Measurements from ENCODE around the gene MASP2.

The MASP2 gene

DNA sequence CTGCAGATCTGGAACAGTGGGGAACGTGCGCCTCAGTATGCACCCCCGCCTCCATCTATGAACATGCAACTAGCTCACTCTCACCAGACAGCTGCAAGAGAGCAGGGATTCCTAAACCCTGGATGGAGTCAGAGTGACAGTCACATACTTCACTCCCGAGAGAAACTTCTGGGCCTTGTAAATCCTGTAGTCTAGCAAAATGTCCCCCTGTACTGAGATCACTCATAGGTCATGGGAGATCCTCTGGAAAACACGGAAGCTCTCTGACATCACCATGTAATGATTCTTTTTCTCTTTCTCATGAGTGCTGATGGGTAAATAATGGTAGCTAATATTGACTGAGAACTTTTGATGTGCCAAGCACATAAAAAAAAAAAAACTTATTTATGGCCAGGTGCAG lies 57.9 kb downstream of the MASP2 start:
- Histone ChIP-seq H3K4me3 (ENCODE audit: low read depth, low read length, poor library complexity, severe bottlenecking) (no peak overlapping the region), H3K27ac (ENCODE audit: low read depth, low read length, poor library complexity, severe bottlenecking) (no peak overlapping the region), H2AFZ (ENCODE audit: low read length) (no peak overlapping the region), H3K36me3 (ENCODE audit: insufficient read depth, low read length) (no peaks in the 10 kb centered on the region), H3F3A (ENCODE audit: insufficient read depth, low read length) (no peaks in the 10 kb centered on the region), H3K79me2 (ENCODE audit: insufficient read depth, low read length) (no peaks in the 10 kb centered on the region), H3K9me2 (ENCODE audit: low read depth, low read length) (no peaks in the 10 kb centered on the region), H3K9ac (ENCODE audit: low read length) (no peak overlapping the region), H3K9me3 (ENCODE audit: low read length) (no peaks in the 10 kb centered on the region), H3K27me3 (ENCODE audit: insufficient read depth, low read length) (no peaks in the 10 kb centered on the region; the same call in 1 of the 2 replicates), H3K4me2 (ENCODE audit: low read length) (no peak overlapping the region), H3K4me1 (ENCODE audit: insufficient read depth, low read length, severe bottlenecking) (no peaks in the 10 kb centered on the region), H4K20me1 (ENCODE audit: insufficient read depth, low read length) (no peaks in the 10 kb centered on the region)
- TF ChIP-seq, protein P1, sequence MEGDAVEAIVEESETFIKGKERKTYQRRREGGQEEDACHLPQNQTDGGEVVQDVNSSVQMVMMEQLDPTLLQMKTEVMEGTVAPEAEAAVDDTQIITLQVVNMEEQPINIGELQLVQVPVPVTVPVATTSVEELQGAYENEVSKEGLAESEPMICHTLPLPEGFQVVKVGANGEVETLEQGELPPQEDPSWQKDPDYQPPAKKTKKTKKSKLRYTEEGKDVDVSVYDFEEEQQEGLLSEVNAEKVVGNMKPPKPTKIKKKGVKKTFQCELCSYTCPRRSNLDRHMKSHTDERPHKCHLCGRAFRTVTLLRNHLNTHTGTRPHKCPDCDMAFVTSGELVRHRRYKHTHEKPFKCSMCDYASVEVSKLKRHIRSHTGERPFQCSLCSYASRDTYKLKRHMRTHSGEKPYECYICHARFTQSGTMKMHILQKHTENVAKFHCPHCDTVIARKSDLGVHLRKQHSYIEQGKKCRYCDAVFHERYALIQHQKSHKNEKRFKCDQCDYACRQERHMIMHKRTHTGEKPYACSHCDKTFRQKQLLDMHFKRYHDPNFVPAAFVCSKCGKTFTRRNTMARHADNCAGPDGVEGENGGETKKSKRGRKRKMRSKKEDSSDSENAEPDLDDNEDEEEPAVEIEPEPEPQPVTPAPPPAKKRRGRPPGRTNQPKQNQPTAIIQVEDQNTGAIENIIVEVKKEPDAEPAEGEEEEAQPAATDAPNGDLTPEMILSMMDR (IDR thresholded peaks at IDR 0.05; ENCODE audit: low read length) = no peak
- no peak for TF ChIP-seq EZH2 (IDR thresholded peaks at IDR 0.05; ENCODE audit: borderline replicate concordance, low read length)

DNA sequence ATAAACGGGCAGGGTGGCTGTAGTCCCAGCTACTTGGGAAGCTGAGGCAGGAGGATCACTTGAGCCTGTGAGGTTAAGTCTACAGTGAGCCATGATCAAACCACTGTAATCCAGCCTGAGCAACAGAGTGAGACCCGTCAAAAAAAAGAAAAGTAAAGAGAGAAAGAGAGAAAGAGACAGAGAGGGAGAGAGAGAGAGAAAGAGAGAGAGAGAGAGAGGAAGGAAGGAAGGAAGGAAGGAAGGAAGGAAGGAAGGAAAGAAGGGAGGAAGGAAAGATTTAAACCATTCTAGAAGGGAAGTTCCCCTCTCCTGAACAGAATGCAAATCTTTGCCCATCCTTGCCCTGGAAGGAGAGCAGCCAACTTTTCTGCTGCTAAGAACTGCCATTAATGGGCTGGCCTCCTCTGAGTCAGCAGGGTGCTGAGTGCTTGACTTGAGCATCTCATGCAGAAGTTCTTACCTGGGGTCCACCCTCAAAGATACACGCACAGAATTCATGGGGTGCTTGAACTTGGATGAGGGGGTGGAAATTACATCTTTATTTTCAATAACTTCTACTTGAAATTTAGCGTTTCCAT lies 59.1 kb downstream of the MASP2 start:
- H3K9me2 ChIP-seq (ENCODE audit: low read depth, low read length) = no peaks in the 10 kb centered on the region
- no peaks in the 10 kb centered on the region for H3K4me1 ChIP-seq (ENCODE audit: insufficient read depth, low read length, severe bottlenecking)
- no peaks in the 10 kb centered on the region; the same call in 1 of the 2 replicates for H3K27me3 ChIP-seq (ENCODE audit: insufficient read depth, low read length)
- no peaks in the 10 kb centered on the region for H4K20me1 ChIP-seq (ENCODE audit: insufficient read depth, low read length)
- no peaks in the 10 kb centered on the region for H3K79me2 ChIP-seq (ENCODE audit: insufficient read depth, low read length)
- no peak overlapping the region for H3K4me2 ChIP-seq (ENCODE audit: low read length)
- H3F3A ChIP-seq (ENCODE audit: insufficient read depth, low read length) = no peaks in the 10 kb centered on the region
- H3K27ac ChIP-seq (ENCODE audit: low read depth, low read length, poor library complexity, severe bottlenecking) = no peak overlapping the region
- TF ChIP-seq, protein P1 (IDR thresholded peaks at IDR 0.05; ENCODE audit: low read length) = no peak
- TF ChIP-seq EZH2 (IDR thresholded peaks at IDR 0.05; ENCODE audit: borderline replicate concordance, low read length) = no peak
- H2AFZ ChIP-seq (ENCODE audit: low read length) = no peak overlapping the region
- H3K9ac ChIP-seq (ENCODE audit: low read length) = no peak overlapping the region
- H3K4me3 ChIP-seq (ENCODE audit: low read depth, low read length, poor library complexity, severe bottlenecking) = no peak overlapping the region
- H3K9me3 ChIP-seq (ENCODE audit: low read length) = no peaks in the 10 kb centered on the region
- no peaks in the 10 kb centered on the region for H3K36me3 ChIP-seq (ENCODE audit: insufficient read depth, low read length)

DNA sequence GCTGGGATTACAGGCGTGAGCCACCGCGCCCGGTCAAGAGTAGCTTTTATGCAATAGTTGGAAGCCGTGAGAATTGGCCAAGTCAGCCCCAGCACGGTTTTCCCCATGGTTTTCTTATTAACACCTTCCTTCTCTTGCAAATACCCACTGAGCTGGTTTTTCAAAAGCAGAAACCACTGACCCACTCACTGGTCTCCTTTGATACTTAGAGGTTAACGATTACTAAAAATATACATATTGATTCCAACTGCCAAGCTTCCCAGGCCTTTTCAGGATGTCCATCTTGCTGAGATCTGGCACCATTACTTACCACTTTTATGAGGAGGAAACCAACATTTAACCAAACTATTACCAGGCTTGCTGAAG lies 60.5 kb downstream of the MASP2 start:
- Histone ChIP-seq H2AFZ (ENCODE audit: low read length) (no peak overlapping the region), H3K9me2 (ENCODE audit: low read depth, low read length) (no peaks in the 10 kb centered on the region), H3K4me2 (ENCODE audit: low read length) (no peak overlapping the region), H3K36me3 (ENCODE audit: insufficient read depth, low read length) (no peaks in the 10 kb centered on the region), H3K9me3 (ENCODE audit: low read length) (no peaks in the 10 kb centered on the region), H3K79me2 (ENCODE audit: insufficient read depth, low read length) (no peaks in the 10 kb centered on the region), H3K9ac (ENCODE audit: low read length) (no peak overlapping the region), H3K4me3 (ENCODE audit: low read depth, low read length, poor library complexity, severe bottlenecking) (no peak overlapping the region), H3K27me3 (ENCODE audit: insufficient read depth, low read length) (no peaks in the 10 kb centered on the region; the same call in 1 of the 2 replicates), H3F3A (ENCODE audit: insufficient read depth, low read length) (no peaks in the 10 kb centered on the region), H4K20me1 (ENCODE audit: insufficient read depth, low read length) (no peaks in the 10 kb centered on the region), H3K27ac (ENCODE audit: low read depth, low read length, poor library complexity, severe bottlenecking) (no peak overlapping the region), H3K4me1 (ENCODE audit: insufficient read depth, low read length, severe bottlenecking) (no peaks in the 10 kb centered on the region)
- no peak for TF ChIP-seq EZH2 (IDR thresholded peaks at IDR 0.05; ENCODE audit: borderline replicate concordance, low read length)
- TF ChIP-seq, protein P1 (IDR thresholded peaks at IDR 0.05; ENCODE audit: low read length) = no peak

All from OCI-LY1 (cell line).